ENCODE measurements around the gene MED25.

GRCh38 chr19:49790866-49791265 lies 27.2 kb upstream of the MED25 start:
- TF ChIP-seq ZNF431 (CRISPR knock-in tag; IDR thresholded peaks at IDR 0.05) = no peak
- no peak for TF ChIP-seq CTCF (IDR thresholded peaks at IDR 0.05 in 2 of 3, conservative IDR thresholded peaks at IDR 0.05 in 1 of 3; ENCODE audit: insufficient read depth in 2 of 3, low read depth in 1 of 3, low read length in 3 of 3)
- TF ChIP-seq POLR3A (IDR thresholded peaks at IDR 0.05; ENCODE audit: borderline replicate concordance, extremely low read depth, insufficient read depth, insufficient read length) = no peak
- TF ChIP-seq MXI1 (IDR thresholded peaks at IDR 0.05; ENCODE audit: low read depth, low read length) = no peak
- TF ChIP-seq MAZ (CRISPR knock-in tag; conservative IDR thresholded peaks at IDR 0.05 in 1 of 2, IDR thresholded peaks at IDR 0.05 in 1 of 2) = no peak
- no peak for TF ChIP-seq ZNF184 (CRISPR knock-in tag; IDR thresholded peaks at IDR 0.05)
- TF ChIP-seq ETV5 (CRISPR knock-in tag; IDR thresholded peaks at IDR 0.05; ENCODE audit: low read depth) = no peak
- no peak for TF ChIP-seq NRF1 (conservative IDR thresholded peaks at IDR 0.05 in 1 of 2, IDR thresholded peaks at IDR 0.05 in 1 of 2)
- TF ChIP-seq ZNF274 (IDR thresholded peaks at IDR 0.05; ENCODE audit: borderline replicate concordance, low read depth, low read length) = no peak

Data from K562 (cell line).